NB4 (cell line): ENCODE measurements around the gene DLX4.

Experiments used
- MYC ChIP-seq: IDR thresholded peaks from 2 replicates; pipeline ENCODE4 v1.6.1; 2011; ENCODE audit warnings: low read depth, low read length
- POLR2A ChIP-seq: IDR thresholded peaks from 2 replicates; pipeline ENCODE4 v1.6.1; 2011; ENCODE audit warnings: mild to moderate bottlenecking; ENCODE audit not compliant: insufficient read length; ENCODE audit errors: extremely low read depth
- TF ChIP-seq, protein P1 (sequence below): IDR thresholded peaks from one replicate; pipeline ENCODE4 v1.5.1; 2012; ENCODE audit warnings: low read depth, low read length
- TF ChIP-seq, protein P2 (sequence below): IDR thresholded peaks from 2 replicates; pipeline ENCODE4 v1.6.1; 2011; ENCODE audit warnings: low read depth, low read length

GRCh38 chr17:49931416-49932137, 37.4 kb upstream of the DLX4 start:
- TF ChIP-seq, protein P1, sequence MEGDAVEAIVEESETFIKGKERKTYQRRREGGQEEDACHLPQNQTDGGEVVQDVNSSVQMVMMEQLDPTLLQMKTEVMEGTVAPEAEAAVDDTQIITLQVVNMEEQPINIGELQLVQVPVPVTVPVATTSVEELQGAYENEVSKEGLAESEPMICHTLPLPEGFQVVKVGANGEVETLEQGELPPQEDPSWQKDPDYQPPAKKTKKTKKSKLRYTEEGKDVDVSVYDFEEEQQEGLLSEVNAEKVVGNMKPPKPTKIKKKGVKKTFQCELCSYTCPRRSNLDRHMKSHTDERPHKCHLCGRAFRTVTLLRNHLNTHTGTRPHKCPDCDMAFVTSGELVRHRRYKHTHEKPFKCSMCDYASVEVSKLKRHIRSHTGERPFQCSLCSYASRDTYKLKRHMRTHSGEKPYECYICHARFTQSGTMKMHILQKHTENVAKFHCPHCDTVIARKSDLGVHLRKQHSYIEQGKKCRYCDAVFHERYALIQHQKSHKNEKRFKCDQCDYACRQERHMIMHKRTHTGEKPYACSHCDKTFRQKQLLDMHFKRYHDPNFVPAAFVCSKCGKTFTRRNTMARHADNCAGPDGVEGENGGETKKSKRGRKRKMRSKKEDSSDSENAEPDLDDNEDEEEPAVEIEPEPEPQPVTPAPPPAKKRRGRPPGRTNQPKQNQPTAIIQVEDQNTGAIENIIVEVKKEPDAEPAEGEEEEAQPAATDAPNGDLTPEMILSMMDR = no peak
- TF ChIP-seq POLR2A = no peak
- TF ChIP-seq, protein P2, sequence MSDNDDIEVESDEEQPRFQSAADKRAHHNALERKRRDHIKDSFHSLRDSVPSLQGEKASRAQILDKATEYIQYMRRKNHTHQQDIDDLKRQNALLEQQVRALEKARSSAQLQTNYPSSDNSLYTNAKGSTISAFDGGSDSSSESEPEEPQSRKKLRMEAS = no peak
- TF ChIP-seq MYC = no peak
